KMS-11 (cell line): ENCODE results near the gene IFNG-AS1.
A peak's percentile ranks its signal among the peaks of the same experiment; 100 is the strongest.

Source experiments
- H2AFZ ChIP-seq: fragments of 200-600 bp; sonication (generic); 2 replicates; pipeline ENCODE4 v1.6.1; 2016; ENCODE audit warnings: antibody characterized with exemption, mixed run types, low read depth
- H3K27ac ChIP-seq: fragments of 200-600 bp; sonication (generic); 2 replicates; pipeline ENCODE4 v1.6.1; 2016; ENCODE audit warnings: mild to moderate bottlenecking, mixed run types
- H3K27me3 ChIP-seq: fragments of 200-600 bp; sonication (generic); 2 replicates; pipeline ENCODE4 v1.6.1; 2017; ENCODE audit warnings: mild to moderate bottlenecking, low read depth, mixed run types, moderate library complexity; ENCODE audit not compliant: insufficient read depth
- H3K36me3 ChIP-seq: fragments of 200-600 bp; sonication (generic); 2 replicates; pipeline ENCODE4 v1.6.1; 2017; ENCODE audit warnings: mild to moderate bottlenecking, mixed run types; ENCODE audit not compliant: insufficient read depth
- H3K4me1 ChIP-seq: fragments of 200-600 bp; sonication (generic); 2 replicates; pipeline ENCODE4 v1.6.1; 2016; ENCODE audit warnings: mild to moderate bottlenecking, low read depth, mixed run types; ENCODE audit not compliant: poor library complexity, severe bottlenecking
- H3K4me2 ChIP-seq: fragments of 200-600 bp; sonication (generic); 2 replicates; pipeline ENCODE4 v1.7.0; 2016; ENCODE audit warnings: mild to moderate bottlenecking, mixed run types
- H3K4me3 ChIP-seq: fragments of 200-600 bp; sonication (generic); IDR thresholded peaks from 2 replicates; pipeline ENCODE4 v1.6.1; 2017; ENCODE audit warnings: low read depth, low read length, mixed read lengths; ENCODE audit not compliant: insufficient read depth
- H3K79me2 ChIP-seq: fragments of 200-600 bp; sonication (generic); 2 replicates; pipeline ENCODE4 v1.6.1; 2016; ENCODE audit warnings: low read depth, mixed run types; ENCODE audit not compliant: insufficient read depth
- H3K9ac ChIP-seq: fragments of 200-600 bp; sonication (generic); 2 replicates; pipeline ENCODE4 v1.6.1; 2016; ENCODE audit warnings: mild to moderate bottlenecking, mixed run types
- H4K20me1 ChIP-seq: fragments of 200-600 bp; sonication (generic); 2 replicates; pipeline ENCODE4 v1.6.1; 2016; ENCODE audit warnings: mild to moderate bottlenecking, mixed run types; ENCODE audit not compliant: insufficient read depth
- TF ChIP-seq, protein P1 (sequence below): fragments of 200-600 bp; sonication (generic); conservative IDR thresholded peaks from 2 replicates; pipeline ENCODE4 v1.6.1; 2017; ENCODE audit warnings: low read depth, mild to moderate bottlenecking, antibody characterized with exemption, low read length, moderate library complexity, mixed read lengths

Gene IFNG-AS1

DNA sequence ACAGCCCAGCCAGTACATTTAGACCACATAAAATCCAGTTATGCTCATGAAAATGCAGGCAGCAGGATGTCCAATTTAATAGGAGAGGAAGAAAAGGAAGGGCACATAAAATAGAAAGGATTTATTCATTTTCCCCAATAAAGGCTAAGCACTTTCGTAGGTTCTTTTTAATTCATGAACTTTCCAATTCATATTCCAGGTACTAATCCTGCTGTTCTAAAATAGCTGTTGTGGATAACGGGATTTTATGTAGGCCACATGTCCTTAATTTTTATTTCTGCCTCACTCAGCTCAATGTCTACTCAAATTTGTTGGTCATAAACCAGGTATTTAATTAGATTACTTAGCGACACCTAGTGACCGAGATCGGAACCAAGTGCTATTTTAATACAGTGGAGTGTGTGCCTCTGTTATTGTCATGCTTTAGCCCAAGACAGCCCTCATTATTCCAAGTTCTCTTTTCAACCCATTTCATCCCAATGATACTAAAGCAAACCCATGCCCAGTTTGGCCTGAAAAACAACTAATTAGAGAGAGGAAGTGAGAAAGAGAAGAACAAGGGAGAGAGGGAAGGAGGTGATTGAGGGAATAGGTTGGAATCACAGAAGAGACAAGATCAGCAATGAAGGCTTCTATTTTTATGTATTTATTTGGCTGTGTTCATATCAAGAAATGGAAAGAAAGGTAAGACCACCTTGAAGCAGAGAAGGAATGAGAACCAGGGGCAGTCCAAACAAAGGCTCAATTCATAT is 45.9 kb upstream of the IFNG-AS1 start:
- Histone ChIP-seq H3K4me1 (peaks cover 10% of the 10 kb centered on the region), H2AFZ (no peak overlapping the region), H3K79me2 (no peaks in the 10 kb centered on the region), H4K20me1 (no peaks in the 10 kb centered on the region), H3K27me3 (no peaks in the 10 kb centered on the region), H3K4me2 (no peak overlapping the region), H3K27ac (no peak overlapping the region), H3K36me3 (no peaks in the 10 kb centered on the region), H3K9ac (no peak overlapping the region), H3K4me3 (no peak overlapping the region)
- TF ChIP-seq, protein P1, sequence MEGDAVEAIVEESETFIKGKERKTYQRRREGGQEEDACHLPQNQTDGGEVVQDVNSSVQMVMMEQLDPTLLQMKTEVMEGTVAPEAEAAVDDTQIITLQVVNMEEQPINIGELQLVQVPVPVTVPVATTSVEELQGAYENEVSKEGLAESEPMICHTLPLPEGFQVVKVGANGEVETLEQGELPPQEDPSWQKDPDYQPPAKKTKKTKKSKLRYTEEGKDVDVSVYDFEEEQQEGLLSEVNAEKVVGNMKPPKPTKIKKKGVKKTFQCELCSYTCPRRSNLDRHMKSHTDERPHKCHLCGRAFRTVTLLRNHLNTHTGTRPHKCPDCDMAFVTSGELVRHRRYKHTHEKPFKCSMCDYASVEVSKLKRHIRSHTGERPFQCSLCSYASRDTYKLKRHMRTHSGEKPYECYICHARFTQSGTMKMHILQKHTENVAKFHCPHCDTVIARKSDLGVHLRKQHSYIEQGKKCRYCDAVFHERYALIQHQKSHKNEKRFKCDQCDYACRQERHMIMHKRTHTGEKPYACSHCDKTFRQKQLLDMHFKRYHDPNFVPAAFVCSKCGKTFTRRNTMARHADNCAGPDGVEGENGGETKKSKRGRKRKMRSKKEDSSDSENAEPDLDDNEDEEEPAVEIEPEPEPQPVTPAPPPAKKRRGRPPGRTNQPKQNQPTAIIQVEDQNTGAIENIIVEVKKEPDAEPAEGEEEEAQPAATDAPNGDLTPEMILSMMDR = peak; percentile 97

DNA sequence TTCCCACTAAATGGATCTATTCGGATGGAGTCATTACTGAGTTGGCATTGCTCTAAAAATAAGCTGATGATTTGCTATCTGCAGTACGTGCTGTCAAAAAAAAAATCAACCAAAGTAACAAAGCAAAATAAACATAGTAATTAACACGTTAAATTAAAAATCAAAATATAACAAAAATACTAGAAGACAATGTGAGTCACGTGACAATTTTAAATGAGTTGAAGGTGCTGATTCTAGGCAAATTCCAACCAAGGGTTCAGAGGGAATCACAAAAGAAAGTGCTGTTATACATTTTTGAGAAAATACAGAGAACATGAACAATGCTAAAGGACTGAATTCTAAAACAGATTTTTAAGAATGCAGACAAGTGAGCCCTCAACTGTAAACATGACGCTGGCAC is 45.2 kb upstream of the IFNG-AS1 start:
- no peak overlapping the region for H3K9ac ChIP-seq
- H3K79me2 ChIP-seq = no peaks in the 10 kb centered on the region
- TF ChIP-seq, protein P1 = no peak
- H2AFZ ChIP-seq = no peak overlapping the region
- H3K4me2 ChIP-seq = no peak overlapping the region
- no peak overlapping the region for H3K27ac ChIP-seq
- H3K36me3 ChIP-seq = no peaks in the 10 kb centered on the region
- no peaks in the 10 kb centered on the region for H4K20me1 ChIP-seq
- H3K4me1 ChIP-seq = peaks cover 10% of the 10 kb centered on the region
- H3K27me3 ChIP-seq = no peaks in the 10 kb centered on the region
- H3K4me3 ChIP-seq = no peak overlapping the region

DNA sequence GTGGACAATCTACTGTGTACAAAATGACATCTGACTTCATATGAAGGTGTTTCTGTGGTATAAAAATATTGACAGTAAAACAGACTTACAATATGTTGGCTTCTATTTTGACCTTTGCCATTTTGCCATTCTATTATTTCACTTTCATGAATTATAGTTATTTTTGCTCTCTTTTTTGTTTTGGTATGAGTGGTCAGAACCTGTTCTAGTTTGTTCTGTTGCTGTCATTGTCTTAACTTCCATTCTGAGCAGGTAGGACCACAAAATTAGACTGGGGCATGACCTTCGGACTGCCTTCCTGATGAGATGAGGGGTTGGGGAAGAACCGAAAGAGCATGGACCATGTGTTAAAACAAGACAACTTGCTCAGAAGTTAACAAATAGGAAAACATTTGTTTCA is 36.5 kb upstream of the IFNG-AS1 start:
- H3K9ac ChIP-seq = no peak overlapping the region
- no peak overlapping the region for H3K4me2 ChIP-seq
- TF ChIP-seq, protein P1 = no peak
- H3K4me3 ChIP-seq = no peak overlapping the region
- no peaks in the 10 kb centered on the region for H3K27me3 ChIP-seq
- no peak overlapping the region for H3K27ac ChIP-seq
- H3K4me1 ChIP-seq = no peaks in the 10 kb centered on the region
- H4K20me1 ChIP-seq = no peaks in the 10 kb centered on the region
- H3K36me3 ChIP-seq = no peaks in the 10 kb centered on the region
- H3K79me2 ChIP-seq = no peaks in the 10 kb centered on the region
- no peak overlapping the region for H2AFZ ChIP-seq

DNA sequence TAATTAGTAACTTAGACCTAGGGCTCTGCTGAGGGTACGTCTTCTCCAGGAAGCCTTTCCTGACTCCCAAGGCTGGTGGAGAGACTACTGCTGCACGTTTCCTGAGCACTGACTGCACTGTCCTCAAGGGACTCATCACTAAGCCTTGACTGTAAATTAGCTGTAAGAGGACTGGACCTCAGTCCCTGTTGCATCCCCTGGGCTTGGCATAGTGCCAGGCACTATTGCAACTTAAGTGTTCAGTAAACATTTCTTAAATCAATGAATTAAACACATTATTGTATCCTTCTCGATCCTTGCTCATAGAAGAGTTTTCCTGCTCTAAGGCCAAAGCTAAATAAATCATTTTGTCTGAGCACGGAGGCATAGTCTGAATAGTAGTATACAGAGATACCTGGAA is 31.9 kb upstream of the IFNG-AS1 start:
- Histone ChIP-seq H3K4me2 (no peak overlapping the region), H3K27ac (no peak overlapping the region), H3K4me1 (no peaks in the 10 kb centered on the region), H4K20me1 (no peaks in the 10 kb centered on the region), H2AFZ (no peak overlapping the region), H3K27me3 (no peaks in the 10 kb centered on the region), H3K9ac (no peak overlapping the region), H3K4me3 (no peak overlapping the region), H3K36me3 (no peaks in the 10 kb centered on the region), H3K79me2 (no peaks in the 10 kb centered on the region)
- TF ChIP-seq, protein P1 = no peak
